ENCODE measurements around the gene LMNB1.

DNA sequence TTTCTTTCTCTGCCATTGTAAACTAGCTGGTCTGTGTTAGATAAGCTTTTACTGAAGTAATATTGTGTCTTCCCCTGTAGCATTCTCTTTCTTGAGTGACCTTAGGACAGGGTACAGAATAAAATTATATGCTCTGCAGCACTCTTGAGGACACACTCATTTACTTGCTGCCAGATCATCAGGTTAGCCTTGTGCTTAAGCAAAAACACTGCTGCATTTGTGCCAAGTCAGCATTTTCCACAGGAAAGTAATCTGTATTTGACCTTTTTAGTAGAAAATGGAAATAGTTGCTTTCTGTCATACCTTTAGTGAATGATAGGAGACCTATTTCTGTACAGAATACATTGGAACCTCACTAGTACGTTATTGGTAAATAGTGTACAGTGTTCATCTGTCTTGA lies 54.2 kb downstream of the LMNB1 start:
- TF ChIP-seq POLR2AphosphoS5 (IDR thresholded peaks at IDR 0.05): no peak
- TF ChIP-seq, protein P1, sequence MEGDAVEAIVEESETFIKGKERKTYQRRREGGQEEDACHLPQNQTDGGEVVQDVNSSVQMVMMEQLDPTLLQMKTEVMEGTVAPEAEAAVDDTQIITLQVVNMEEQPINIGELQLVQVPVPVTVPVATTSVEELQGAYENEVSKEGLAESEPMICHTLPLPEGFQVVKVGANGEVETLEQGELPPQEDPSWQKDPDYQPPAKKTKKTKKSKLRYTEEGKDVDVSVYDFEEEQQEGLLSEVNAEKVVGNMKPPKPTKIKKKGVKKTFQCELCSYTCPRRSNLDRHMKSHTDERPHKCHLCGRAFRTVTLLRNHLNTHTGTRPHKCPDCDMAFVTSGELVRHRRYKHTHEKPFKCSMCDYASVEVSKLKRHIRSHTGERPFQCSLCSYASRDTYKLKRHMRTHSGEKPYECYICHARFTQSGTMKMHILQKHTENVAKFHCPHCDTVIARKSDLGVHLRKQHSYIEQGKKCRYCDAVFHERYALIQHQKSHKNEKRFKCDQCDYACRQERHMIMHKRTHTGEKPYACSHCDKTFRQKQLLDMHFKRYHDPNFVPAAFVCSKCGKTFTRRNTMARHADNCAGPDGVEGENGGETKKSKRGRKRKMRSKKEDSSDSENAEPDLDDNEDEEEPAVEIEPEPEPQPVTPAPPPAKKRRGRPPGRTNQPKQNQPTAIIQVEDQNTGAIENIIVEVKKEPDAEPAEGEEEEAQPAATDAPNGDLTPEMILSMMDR (IDR thresholded peaks at IDR 0.05): no peak
